Coronary artery (tissue), 2 donors: ENCODE results near the gene ST6GALNAC4.

Experiments used
- DNase-seq: peaks from one replicate; pipeline ENCODE4 v3.0.0-alpha.2; 2017; ENCODE audit warnings: low spot score
- H3K27ac ChIP-seq, 2 donors: fragments of 200-600 bp; sonication (generic); one replicate each; pipeline ENCODE4 v1.5.1; 2016 to 2019
- H3K4me3 ChIP-seq: fragments of 200-600 bp; sonication (generic); 2 replicates; pipeline ENCODE4 v1.5.1; 2016; ENCODE audit warnings: mild to moderate bottlenecking, moderate library complexity
- CTCF ChIP-seq: fragments of 200-600 bp; sonication (generic); IDR thresholded peaks from one replicate; pipeline ENCODE4 v1.5.1; 2019; ENCODE audit warnings: antibody characterized with exemption

Gene ST6GALNAC4

GRCh38 chr9:127946728-127947127, 29.9 kb upstream of the ST6GALNAC4 start:
- no peak overlapping the region for H3K4me3 ChIP-seq
- no peak for TF ChIP-seq CTCF
- no peak for DNase-seq
- peak overlapping the region in 1 of 2 donors; percentile 32 for H3K27ac ChIP-seq

DNA sequence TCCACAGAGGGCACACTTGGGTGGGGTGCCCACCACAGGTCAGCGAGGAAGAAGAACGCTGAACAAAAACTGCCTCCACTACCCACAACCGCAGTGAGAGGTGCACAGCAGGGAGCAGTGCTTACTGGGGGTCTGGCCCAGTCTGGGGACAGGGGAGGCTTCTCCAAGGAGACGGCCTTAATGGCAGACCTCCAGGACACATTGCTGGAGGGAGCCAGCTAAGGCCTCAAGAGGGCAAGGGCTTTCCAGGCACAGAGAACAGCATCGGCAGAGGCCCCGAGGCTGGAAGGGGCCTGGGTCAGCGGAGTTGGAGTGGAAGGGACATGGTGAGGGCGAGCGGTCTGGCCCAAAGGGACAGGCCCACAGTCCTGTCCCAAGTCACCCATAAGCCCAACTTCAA, 29.1 kb upstream of the ST6GALNAC4 start:
- Histone ChIP-seq H3K4me3 (no peak overlapping the region), H3K27ac (peak overlapping the region in 1 of 2 donors; percentile 32)
- no peak for TF ChIP-seq CTCF
- DNase-seq, result no peak

DNA sequence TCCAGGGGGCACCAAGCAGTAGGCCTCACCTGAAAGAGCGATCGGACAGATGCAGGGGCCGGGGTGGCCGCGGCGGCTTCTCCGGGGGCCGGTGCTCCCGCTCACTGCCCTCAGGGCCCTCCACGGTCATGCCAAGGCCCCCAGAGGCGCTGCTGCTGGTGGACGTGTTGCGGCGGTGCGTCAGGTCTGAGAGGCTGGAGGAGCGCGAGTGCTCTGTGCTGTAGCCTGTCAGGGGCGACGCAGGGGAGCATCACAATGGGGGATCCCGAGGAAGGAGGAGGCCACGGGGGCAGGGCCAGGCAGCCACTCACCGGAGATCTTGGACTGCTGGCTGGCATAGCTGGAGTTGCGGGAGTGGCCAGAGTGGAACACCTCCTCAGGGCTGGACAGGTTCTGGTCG, 28.5 kb upstream of the ST6GALNAC4 start:
- no peak for TF ChIP-seq CTCF
- DNase-seq, result no peak
- H3K27ac ChIP-seq, result no peak overlapping the region
- H3K4me3 ChIP-seq, result no peak overlapping the region

GRCh38 chr9:127944586-127945218, 27.9 kb upstream of the ST6GALNAC4 start:
- no peak for TF ChIP-seq CTCF
- no peak for DNase-seq
- Histone ChIP-seq H3K4me3 (no peak overlapping the region), H3K27ac (no peak overlapping the region)

- no peak for DNase-seq
- Histone ChIP-seq H3K4me3 (no peak overlapping the region), H3K27ac (peak overlapping the region in 1 of 2 donors; percentile 15)
- peak; percentile 82 for TF ChIP-seq CTCF
Measured at GRCh38 chr9:127943731-127944144, 26.9 kb upstream of the ST6GALNAC4 start.

DNA sequence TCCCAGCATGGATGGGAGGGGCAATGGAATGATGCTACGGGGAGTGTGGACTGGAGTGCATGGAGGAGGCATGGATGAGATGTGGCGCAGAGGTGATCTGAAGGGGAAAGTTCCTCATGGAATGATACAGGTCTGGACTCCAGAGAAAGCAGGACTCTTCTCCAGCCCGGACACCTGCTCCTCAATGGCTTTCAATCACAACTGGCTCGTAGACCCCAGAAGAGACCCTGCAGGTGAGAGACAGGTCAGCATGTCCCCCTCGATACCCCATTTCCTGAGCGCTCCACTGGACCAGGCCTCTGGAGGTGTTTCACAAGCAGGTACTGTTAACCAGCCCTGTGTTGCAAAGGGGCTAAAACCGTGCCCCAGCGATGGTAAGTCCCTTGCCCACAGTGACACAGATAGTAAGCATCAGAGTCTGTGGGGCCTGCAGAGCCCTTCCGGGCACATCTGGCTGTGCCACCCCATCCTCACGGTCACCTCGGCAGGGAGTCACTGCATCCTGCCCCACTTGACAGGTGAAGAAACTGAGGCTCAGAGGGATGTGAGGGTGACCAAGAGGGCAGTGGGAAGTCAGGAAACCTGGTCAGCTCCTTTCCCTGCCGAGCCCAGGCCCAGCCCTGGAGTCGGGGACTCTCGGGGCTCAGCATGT, 26.3 kb upstream of the ST6GALNAC4 start:
- TF ChIP-seq CTCF, result no peak
- Histone ChIP-seq H3K27ac (peak overlapping the region in 1 of 2 donors; percentile 28), H3K4me3 (no peak overlapping the region)
- DNase-seq, result no peak
